NOMO-1 treated with DMSO at 0.1 percent for 48 hours (cell line): ENCODE measurements around the gene FAU.

Experiments
- DNase-seq: peaks from one replicate; lab custom pipeline; 2025; ENCODE audit not compliant: unreplicated experiment; lab: John Stamatoyannopoulos, UW

Gene FAU

GRCh38 chr11:65109231-65110198 lies 12.4 kb downstream of the FAU start:
- DNase-seq = no peak

GRCh38 chr11:65108469-65109123 lies 13.3 kb downstream of the FAU start:
- no peak for DNase-seq

GRCh38 chr11:65107751-65108468 lies 14.0 kb downstream of the FAU start:
- DNase-seq = no peak

- DNase-seq = no peak
Observed at GRCh38 chr11:65107078-65107477, 14.9 kb downstream of the FAU start.

- DNase-seq = no peak
Observed at GRCh38 chr11:65104628-65105027, 17.3 kb downstream of the FAU start.

GRCh38 chr11:65103476-65103875 lies 18.5 kb downstream of the FAU start:
- no peak for DNase-seq

- DNase-seq = no peak
Observed at GRCh38 chr11:65102142-65103095, 19.5 kb downstream of the FAU start.

- DNase-seq = no peak
Observed at GRCh38 chr11:65100674-65101350, 21.1 kb downstream of the FAU start.

GRCh38 chr11:65096926-65097325 lies 25.0 kb downstream of the FAU start:
- no peak for DNase-seq

- peak; percentile 92 for DNase-seq
Observed at GRCh38 chr11:65095974-65096806, 25.7 kb downstream of the FAU start, which contains the start of gene VPS51. Gene VPS51, plus strand, starts transcription at chr11:65096214. Its CDS starts 37 bp downstream, at chr11:65096251.

GRCh38 chr11:65095427-65095826 lies 26.5 kb downstream of the FAU start:
- DNase-seq = no peak

GRCh38 chr11:65090628-65091027 lies 31.3 kb downstream of the FAU start:
- no peak for DNase-seq

GRCh38 chr11:65089621-65090020 lies 32.3 kb downstream of the FAU start:
- DNase-seq = no peak

GRCh38 chr11:65087827-65088226 lies 34.1 kb downstream of the FAU start:
- DNase-seq = no peak

- no peak for DNase-seq
Observed at GRCh38 chr11:65087216-65087615, 34.7 kb downstream of the FAU start.

- no peak for DNase-seq
Observed at GRCh38 chr11:65086809-65087208, 35.1 kb downstream of the FAU start.

- DNase-seq = no peak
Observed at GRCh38 chr11:65085446-65085845, 36.5 kb downstream of the FAU start.

GRCh38 chr11:65084598-65085375 lies 37.1 kb downstream of the FAU start:
- DNase-seq = no peak
